HepG2 (cell line): Measurements from ENCODE around the gene GLDC. TPM values are rescaled to one million over a fixed set of nuclear protein-coding genes. Genes with fewer than 3 reads are reported as not detected.

ENCODE experiments used
- ASH2L ChIP-seq: fragments of 300-600, 200-600 bp; sonication (generic); IDR thresholded peaks from 2 replicates; pipeline ENCODE4 v1.7.0; 2017; ENCODE audit warnings: low read depth, mild to moderate bottlenecking, moderate library complexity, mixed read lengths, low read length; ENCODE audit not compliant: insufficient read length
- DRAP1 ChIP-seq: IDR thresholded peaks from 2 replicates; pipeline ENCODE4 v1.6.1; 2016; ENCODE audit warnings: missing genetic modification reagents, missing compliant biosample characterization
- GATA4 ChIP-seq: sonication (generic); IDR thresholded peaks from 2 replicates; pipeline ENCODE4 v1.6.1; 2016; ENCODE audit warnings: antibody characterized with exemption, low read depth, borderline replicate concordance
- HMGA1 ChIP-seq: sonication (generic); formaldehyde crosslinking; conservative IDR thresholded peaks from 2 replicates; pipeline ENCODE4 v1.4.0; 2020; ENCODE audit warnings: missing genetic modification reagents
- KMT2B ChIP-seq: IDR thresholded peaks from 2 replicates; pipeline ENCODE4 v1.6.1; 2016; ENCODE audit warnings: missing genetic modification reagents, missing compliant biosample characterization
- MIER2 ChIP-seq: IDR thresholded peaks from 2 replicates; pipeline ENCODE4 v1.6.1; 2016; ENCODE audit warnings: missing biosample characterization, missing genetic modification reagents
- NFE2L1 ChIP-seq: sonication (generic); formaldehyde crosslinking; IDR thresholded peaks from 2 replicates; pipeline ENCODE4 v1.4.0; 2020; ENCODE audit warnings: missing genetic modification reagents, mild to moderate bottlenecking, borderline replicate concordance
- NFYC ChIP-seq: IDR thresholded peaks from 2 replicates; pipeline ENCODE4 v1.6.1; 2016; ENCODE audit warnings: missing genetic modification reagents, missing compliant biosample characterization
- PAF1 ChIP-seq: IDR thresholded peaks from 2 replicates; pipeline ENCODE4 v1.6.1; 2016; ENCODE audit warnings: missing genetic modification reagents, missing compliant biosample characterization
- PPARG ChIP-seq: conservative IDR thresholded peaks from 2 replicates; pipeline ENCODE4 v1.6.1; 2016; ENCODE audit warnings: missing biosample characterization, missing genetic modification reagents
- PRMT3 ChIP-seq: sonication (generic); formaldehyde crosslinking; IDR thresholded peaks from 2 replicates; pipeline ENCODE4 v1.8.1; 2022; ENCODE audit warnings: low read depth, mild to moderate bottlenecking, moderate library complexity, missing genetic modification reagents, borderline replicate concordance
- SALL2 ChIP-seq: sonication (generic); formaldehyde crosslinking; IDR thresholded peaks from 2 replicates; pipeline ENCODE4 v1.8.1; 2023; ENCODE audit warnings: mild to moderate bottlenecking, missing genetic modification reagents, inconsistent platforms
- TOE1 ChIP-seq: sonication (generic); formaldehyde crosslinking; IDR thresholded peaks from 2 replicates; pipeline ENCODE4 v1.4.0; 2020; ENCODE audit warnings: mild to moderate bottlenecking, missing genetic modification reagents
- ZNF235 ChIP-seq: sonication (generic); formaldehyde crosslinking; IDR thresholded peaks from 2 replicates; pipeline ENCODE4 v1.8.1; 2023; ENCODE audit warnings: mild to moderate bottlenecking, missing genetic modification reagents, borderline replicate concordance
- ZNF326 ChIP-seq: sonication (generic); formaldehyde crosslinking; IDR thresholded peaks from 2 replicates; pipeline ENCODE4 v1.4.0; 2020; ENCODE audit warnings: missing genetic modification reagents, borderline replicate concordance
- ZNF652 ChIP-seq: IDR thresholded peaks from 2 replicates; pipeline ENCODE4 v1.6.1; 2016; ENCODE audit warnings: low read depth, borderline replicate concordance
- ZNF703 ChIP-seq: sonication (generic); formaldehyde crosslinking; IDR thresholded peaks from 2 replicates; pipeline ENCODE4 v1.5.1; 2020; ENCODE audit warnings: missing genetic modification reagents, mild to moderate bottlenecking, moderate library complexity, borderline replicate concordance
- ZNF724P ChIP-seq: sonication (generic); formaldehyde crosslinking; IDR thresholded peaks from 2 replicates; pipeline ENCODE4 v1.8.0; 2022; ENCODE audit warnings: missing genetic modification reagents, borderline replicate concordance
- ZNF740 ChIP-seq: sonication (generic); formaldehyde crosslinking; IDR thresholded peaks from 2 replicates; pipeline ENCODE4 v1.4.0; 2020; ENCODE audit warnings: missing genetic modification reagents
- polyA plus RNA-seq, 8 experiments: library from polyadenylated mRNA; depleted of rRNA in 3 of 8; stranded (reverse) in 7 of 8; unstranded in 1 of 8; fragments of >200 nt; fragmentation: Illumina TruSeq in 4 of 8; extraction: Trizol in 4 of 8; gene quantifications; 2 replicates each; pipeline versions ENCODE4 v1.2.1 to v1.2.3, GENCODE V29; 2011 to 2016; ENCODE audit warnings: low read depth in 4 of 8, missing spikeins in 1 of 8, mixed read lengths in 1 of 8; ENCODE audit not compliant: insufficient read depth in 1 of 8
- total RNA-seq, 5 experiments: library from RNA; depleted of rRNA; stranded (reverse); fragments of >200 nt; fragmentation: Illumina TruSeq; extraction: Trizol; gene quantifications; 2 replicates each; pipeline ENCODE4 v1.2.3, GENCODE V29; 2016; ENCODE audit warnings: low read depth in 1 of 5
- TF ChIP-seq, protein P1 (sequence below): sonication (generic); formaldehyde crosslinking; IDR thresholded peaks from 2 replicates; pipeline ENCODE4 v1.5.1; 2020; ENCODE audit warnings: mild to moderate bottlenecking, moderate library complexity, missing genetic modification reagents
- TF ChIP-seq, protein P2 (sequence below): sonication (generic); formaldehyde crosslinking; IDR thresholded peaks from 2 replicates; pipeline ENCODE4 v1.4.0; 2020; ENCODE audit warnings: missing genetic modification reagents
- TF ChIP-seq, protein P3 (sequence below): sonication (generic); formaldehyde crosslinking; IDR thresholded peaks from 2 replicates; pipeline ENCODE4 v1.4.0; 2020; ENCODE audit warnings: mild to moderate bottlenecking, missing genetic modification reagents
- TF ChIP-seq, protein P4 (sequence below): sonication (generic); formaldehyde crosslinking; conservative IDR thresholded peaks from 2 replicates; pipeline ENCODE4 v1.4.0; 2020; ENCODE audit warnings: missing genetic modification reagents

Gene GLDC
- total and polyA plus RNA-seq, 2 of the 13 experiments (the other 11 are each of a cell fraction or from before 2014, with no cell fraction given): 59.3 to 115 TPM

- TF ChIP-seq, protein P1, sequence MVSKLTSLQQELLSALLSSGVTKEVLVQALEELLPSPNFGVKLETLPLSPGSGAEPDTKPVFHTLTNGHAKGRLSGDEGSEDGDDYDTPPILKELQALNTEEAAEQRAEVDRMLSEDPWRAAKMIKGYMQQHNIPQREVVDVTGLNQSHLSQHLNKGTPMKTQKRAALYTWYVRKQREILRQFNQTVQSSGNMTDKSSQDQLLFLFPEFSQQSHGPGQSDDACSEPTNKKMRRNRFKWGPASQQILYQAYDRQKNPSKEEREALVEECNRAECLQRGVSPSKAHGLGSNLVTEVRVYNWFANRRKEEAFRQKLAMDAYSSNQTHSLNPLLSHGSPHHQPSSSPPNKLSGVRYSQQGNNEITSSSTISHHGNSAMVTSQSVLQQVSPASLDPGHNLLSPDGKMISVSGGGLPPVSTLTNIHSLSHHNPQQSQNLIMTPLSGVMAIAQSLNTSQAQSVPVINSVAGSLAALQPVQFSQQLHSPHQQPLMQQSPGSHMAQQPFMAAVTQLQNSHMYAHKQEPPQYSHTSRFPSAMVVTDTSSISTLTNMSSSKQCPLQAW: peak; percentile 90
- TF ChIP-seq NFYC (CRISPR knock-in tag): no peak
- no peak for TF ChIP-seq ZNF740 (CRISPR knock-in tag)
- TF ChIP-seq, protein P2, sequence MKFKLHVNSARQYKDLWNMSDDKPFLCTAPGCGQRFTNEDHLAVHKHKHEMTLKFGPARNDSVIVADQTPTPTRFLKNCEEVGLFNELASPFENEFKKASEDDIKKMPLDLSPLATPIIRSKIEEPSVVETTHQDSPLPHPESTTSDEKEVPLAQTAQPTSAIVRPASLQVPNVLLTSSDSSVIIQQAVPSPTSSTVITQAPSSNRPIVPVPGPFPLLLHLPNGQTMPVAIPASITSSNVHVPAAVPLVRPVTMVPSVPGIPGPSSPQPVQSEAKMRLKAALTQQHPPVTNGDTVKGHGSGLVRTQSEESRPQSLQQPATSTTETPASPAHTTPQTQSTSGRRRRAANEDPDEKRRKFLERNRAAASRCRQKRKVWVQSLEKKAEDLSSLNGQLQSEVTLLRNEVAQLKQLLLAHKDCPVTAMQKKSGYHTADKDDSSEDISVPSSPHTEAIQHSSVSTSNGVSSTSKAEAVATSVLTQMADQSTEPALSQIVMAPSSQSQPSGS (CRISPR knock-in tag): peak; percentile 50
- TF ChIP-seq PRMT3 (CRISPR knock-in tag): no peak
- peak; percentile 81 for TF ChIP-seq KMT2B
- peak; percentile 39; the same call in 1 of the 2 replicates for TF ChIP-seq GATA4
- peak; percentile 61; the same call in 1 of the 2 replicates for TF ChIP-seq ZNF235 (CRISPR knock-in tag)
- 0 out of 2 replicates have a peak, but pooled peaks have one; percentile 4 for TF ChIP-seq ZNF652
- TF ChIP-seq SALL2 (CRISPR knock-in tag): peak; percentile 76
- TF ChIP-seq PAF1 (CRISPR knock-in tag): no peak
- TF ChIP-seq PPARG (CRISPR knock-in tag): no peak
- TF ChIP-seq NFE2L1: peak; percentile 53; the same call in 1 of the 2 replicates
- TF ChIP-seq, protein P3, sequence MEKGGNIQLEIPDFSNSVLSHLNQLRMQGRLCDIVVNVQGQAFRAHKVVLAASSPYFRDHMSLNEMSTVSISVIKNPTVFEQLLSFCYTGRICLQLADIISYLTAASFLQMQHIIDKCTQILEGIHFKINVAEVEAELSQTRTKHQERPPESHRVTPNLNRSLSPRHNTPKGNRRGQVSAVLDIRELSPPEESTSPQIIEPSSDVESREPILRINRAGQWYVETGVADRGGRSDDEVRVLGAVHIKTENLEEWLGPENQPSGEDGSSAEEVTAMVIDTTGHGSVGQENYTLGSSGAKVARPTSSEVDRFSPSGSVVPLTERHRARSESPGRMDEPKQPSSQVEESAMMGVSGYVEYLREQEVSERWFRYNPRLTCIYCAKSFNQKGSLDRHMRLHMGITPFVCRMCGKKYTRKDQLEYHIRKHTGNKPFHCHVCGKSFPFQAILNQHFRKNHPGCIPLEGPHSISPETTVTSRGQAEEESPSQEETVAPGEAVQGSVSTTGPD (CRISPR knock-in tag): peak; percentile 66; the same call in 1 of the 2 replicates
- peak; percentile 78; the same call in 1 of the 2 replicates for TF ChIP-seq ZNF703 (CRISPR knock-in tag)
- TF ChIP-seq, protein P4, sequence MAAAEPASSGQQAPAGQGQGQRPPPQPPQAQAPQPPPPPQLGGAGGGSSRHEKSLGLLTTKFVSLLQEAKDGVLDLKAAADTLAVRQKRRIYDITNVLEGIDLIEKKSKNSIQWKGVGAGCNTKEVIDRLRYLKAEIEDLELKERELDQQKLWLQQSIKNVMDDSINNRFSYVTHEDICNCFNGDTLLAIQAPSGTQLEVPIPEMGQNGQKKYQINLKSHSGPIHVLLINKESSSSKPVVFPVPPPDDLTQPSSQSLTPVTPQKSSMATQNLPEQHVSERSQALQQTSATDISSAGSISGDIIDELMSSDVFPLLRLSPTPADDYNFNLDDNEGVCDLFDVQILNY (CRISPR knock-in tag): peak; percentile 69
- peak; percentile 17 for TF ChIP-seq MIER2 (CRISPR knock-in tag)
- no peak for TF ChIP-seq HMGA1 (CRISPR knock-in tag)
- TF ChIP-seq ASH2L: peak; percentile 82
- TF ChIP-seq ZNF724P (CRISPR knock-in tag): peak; percentile 42; the same call in 1 of the 2 replicates
- no peak for TF ChIP-seq ZNF326
- TF ChIP-seq DRAP1 (CRISPR knock-in tag): peak; percentile 69
- no peak; the same call in 1 of the 2 replicates for TF ChIP-seq TOE1 (CRISPR knock-in tag)
Observed at GRCh38 chr9:6681147-6681956, 35.8 kb upstream of the GLDC start (continued).
